ENCODE data around the gene STRN3.

GRCh38 chr14:31042300-31042699 is 16.1 kb upstream of the STRN3 start:
- TF ChIP-seq, protein P1, sequence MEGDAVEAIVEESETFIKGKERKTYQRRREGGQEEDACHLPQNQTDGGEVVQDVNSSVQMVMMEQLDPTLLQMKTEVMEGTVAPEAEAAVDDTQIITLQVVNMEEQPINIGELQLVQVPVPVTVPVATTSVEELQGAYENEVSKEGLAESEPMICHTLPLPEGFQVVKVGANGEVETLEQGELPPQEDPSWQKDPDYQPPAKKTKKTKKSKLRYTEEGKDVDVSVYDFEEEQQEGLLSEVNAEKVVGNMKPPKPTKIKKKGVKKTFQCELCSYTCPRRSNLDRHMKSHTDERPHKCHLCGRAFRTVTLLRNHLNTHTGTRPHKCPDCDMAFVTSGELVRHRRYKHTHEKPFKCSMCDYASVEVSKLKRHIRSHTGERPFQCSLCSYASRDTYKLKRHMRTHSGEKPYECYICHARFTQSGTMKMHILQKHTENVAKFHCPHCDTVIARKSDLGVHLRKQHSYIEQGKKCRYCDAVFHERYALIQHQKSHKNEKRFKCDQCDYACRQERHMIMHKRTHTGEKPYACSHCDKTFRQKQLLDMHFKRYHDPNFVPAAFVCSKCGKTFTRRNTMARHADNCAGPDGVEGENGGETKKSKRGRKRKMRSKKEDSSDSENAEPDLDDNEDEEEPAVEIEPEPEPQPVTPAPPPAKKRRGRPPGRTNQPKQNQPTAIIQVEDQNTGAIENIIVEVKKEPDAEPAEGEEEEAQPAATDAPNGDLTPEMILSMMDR (IDR thresholded peaks at IDR 0.05), result no peak
- no peak for TF ChIP-seq POLR2A (IDR thresholded peaks at IDR 0.05)

Measured in esophagus squamous epithelium (tissue), 4 donors.